Central memory CD8-positive, alpha-beta T cell (primary cell): ENCODE measurements around the gene EVL.

Experiments
- ATAC-seq: fragments of 150-1000 bp; cut with Tn5 transposase; replicated peaks from 2 replicates; pipeline ENCODE4 v1.10.0; 2022; ENCODE audit warnings: mild to moderate bottlenecking, moderate FRiP score, moderate number of reproducible peaks; ENCODE audit not compliant: poor library complexity, severe bottlenecking; ENCODE audit errors: extremely low read depth
- DNase-seq, 2 donors: peaks; one replicate each; pipeline ENCODE4 v3.0.0; 2021; ENCODE audit warnings: low spot score in 2 of 2
- H3K27ac Mint-ChIP-seq: one replicate; pipeline ENCODE4 v1.8.0; 2022; ENCODE audit warnings: low read depth, mild to moderate bottlenecking, moderate library complexity, mixed read lengths
- H3K27me3 Mint-ChIP-seq: one replicate; pipeline ENCODE4 v1.8.0; 2022; ENCODE audit warnings: mixed read lengths
- H3K36me3 Mint-ChIP-seq: one replicate; pipeline ENCODE4 v1.8.0; 2022; ENCODE audit warnings: mild to moderate bottlenecking, moderate library complexity, mixed read lengths; ENCODE audit not compliant: insufficient read depth
- H3K4me1 Mint-ChIP-seq: one replicate; pipeline ENCODE4 v1.8.0; 2022; ENCODE audit warnings: mixed read lengths
- H3K4me3 Mint-ChIP-seq: one replicate; pipeline ENCODE4 v1.8.0; 2022; ENCODE audit warnings: mild to moderate bottlenecking, moderate library complexity, mixed read lengths
- H3K9me3 Mint-ChIP-seq: one replicate; pipeline ENCODE4 v1.8.0; 2022; ENCODE audit warnings: mixed read lengths

The EVL gene

GRCh38 chr14:100030452-100031153 is 34.6 kb upstream of the EVL start:
- Mint-ChIP-seq H3K36me3 (no peaks in the 10 kb centered on the region), H3K27me3 (no peaks in the 10 kb centered on the region), H3K9me3 (no peaks in the 10 kb centered on the region), H3K4me3 (no peak overlapping the region), H3K27ac (no peak overlapping the region), H3K4me1 (no peaks in the 10 kb centered on the region)
- ATAC-seq (no peak), DNase-seq (no peak)

GRCh38 chr14:100031506-100032281 is 33.5 kb upstream of the EVL start:
- DNase-seq (no peak), ATAC-seq (no peak)
- Mint-ChIP-seq H3K27me3 (no peaks in the 10 kb centered on the region), H3K4me3 (no peak overlapping the region), H3K4me1 (no peaks in the 10 kb centered on the region), H3K9me3 (no peaks in the 10 kb centered on the region), H3K36me3 (no peaks in the 10 kb centered on the region), H3K27ac (no peak overlapping the region)

DNA sequence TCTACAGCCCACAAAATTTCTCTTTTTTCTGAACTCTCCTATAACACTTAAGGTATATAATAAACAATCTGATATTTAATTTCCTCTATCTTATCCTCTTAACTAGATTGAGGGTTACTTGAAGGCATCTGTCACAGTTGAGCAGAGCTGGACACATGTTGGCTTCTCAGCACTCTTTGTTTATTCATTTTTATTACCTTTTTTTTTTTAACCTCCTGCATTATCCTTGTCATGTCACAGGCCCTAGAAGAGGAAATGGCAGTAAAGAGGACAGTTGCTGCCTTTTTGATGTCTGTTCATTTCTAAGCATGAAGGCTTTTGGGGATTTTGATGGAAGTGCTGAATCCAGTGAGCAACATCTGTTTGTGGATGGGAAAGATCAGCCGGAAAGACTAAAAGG is 32.5 kb upstream of the EVL start:
- H3K36me3 Mint-ChIP-seq: no peaks in the 10 kb centered on the region
- H3K4me3 Mint-ChIP-seq: no peak overlapping the region
- H3K27ac Mint-ChIP-seq: no peak overlapping the region
- no peaks in the 10 kb centered on the region for H3K9me3 Mint-ChIP-seq
- H3K4me1 Mint-ChIP-seq: no peaks in the 10 kb centered on the region
- no peaks in the 10 kb centered on the region for H3K27me3 Mint-ChIP-seq
- DNase-seq (no peak), ATAC-seq (no peak)

DNA sequence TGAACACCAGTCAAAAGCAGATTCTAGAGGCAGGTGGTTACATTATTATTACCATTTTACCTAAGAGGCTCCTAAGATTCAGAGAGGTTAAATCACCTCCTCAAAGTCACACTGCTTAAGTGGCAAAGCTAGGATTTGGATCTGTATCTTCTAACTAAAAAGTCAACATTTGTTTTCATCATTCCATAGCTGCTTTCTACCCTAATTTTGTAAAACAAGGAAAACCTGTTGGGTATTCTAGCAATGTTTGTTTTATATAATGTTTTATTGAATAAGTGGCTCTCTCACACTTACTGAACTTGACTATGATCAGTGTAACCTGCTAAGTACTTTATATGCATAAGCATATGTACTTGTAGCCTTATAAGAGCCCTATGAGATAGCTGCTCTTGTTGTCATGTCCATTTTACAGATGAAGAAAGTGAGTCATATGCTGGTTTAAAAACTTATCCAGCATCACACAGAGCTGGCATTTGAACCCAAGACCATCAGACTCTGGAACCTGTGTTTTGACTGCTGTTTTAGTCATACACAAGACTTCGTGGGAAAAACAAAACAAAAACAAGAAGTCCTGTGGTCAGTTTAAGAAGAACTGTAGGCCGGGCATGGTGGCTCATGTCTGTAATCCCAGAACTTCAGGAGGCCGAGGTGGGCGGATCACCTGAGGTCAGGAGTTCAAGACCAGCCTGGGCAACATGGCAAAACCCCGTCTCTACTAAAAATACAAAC is 31.7 kb upstream of the EVL start:
- Mint-ChIP-seq H3K4me1 (no peaks in the 10 kb centered on the region), H3K4me3 (no peak overlapping the region)
- ATAC-seq: no peak

GRCh38 chr14:100034468-100034867 is 30.8 kb upstream of the EVL start:
- ATAC-seq (no peak), DNase-seq (no peak)
- Mint-ChIP-seq H3K36me3 (no peaks in the 10 kb centered on the region), H3K4me1 (no peaks in the 10 kb centered on the region), H3K9me3 (no peaks in the 10 kb centered on the region), H3K4me3 (no peak overlapping the region), H3K27me3 (no peaks in the 10 kb centered on the region), H3K27ac (no peak overlapping the region)

More for the DNA sequence above, 31.7 kb upstream of the EVL start:
- DNase-seq: no peak
- no peaks in the 10 kb centered on the region for H3K36me3 Mint-ChIP-seq
- H3K9me3 Mint-ChIP-seq: no peaks in the 10 kb centered on the region
- no peaks in the 10 kb centered on the region for H3K27me3 Mint-ChIP-seq
- no peak overlapping the region for H3K27ac Mint-ChIP-seq

GRCh38 chr14:100034961-100035500 is 30.2 kb upstream of the EVL start:
- ATAC-seq (no peak), DNase-seq (no peak)
- H3K4me3 Mint-ChIP-seq: no peak overlapping the region
- H3K4me1 Mint-ChIP-seq: no peaks in the 10 kb centered on the region
- no peaks in the 10 kb centered on the region for H3K27me3 Mint-ChIP-seq
- no peak overlapping the region for H3K27ac Mint-ChIP-seq
- no peaks in the 10 kb centered on the region for H3K9me3 Mint-ChIP-seq
- H3K36me3 Mint-ChIP-seq: no peaks in the 10 kb centered on the region

DNA sequence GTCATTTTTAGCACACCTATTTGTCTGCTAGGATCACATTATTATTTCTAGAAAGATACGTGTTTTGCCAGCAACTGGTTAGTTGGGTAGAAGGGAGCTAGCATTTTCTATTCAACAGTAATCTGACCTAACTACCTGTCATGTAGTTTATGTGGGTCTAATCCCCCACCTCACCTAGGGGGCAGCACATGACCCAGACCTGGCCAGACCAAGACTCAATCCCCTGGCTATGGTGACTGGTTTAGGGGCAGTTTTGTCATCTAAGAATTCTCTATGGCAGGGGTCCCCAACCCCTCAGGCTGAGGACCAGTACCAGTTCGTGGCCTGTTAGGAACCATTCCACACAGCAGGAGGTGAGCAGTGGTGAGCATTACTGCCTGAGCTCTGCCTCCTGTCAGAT is 29.5 kb upstream of the EVL start:
- H3K9me3 Mint-ChIP-seq: no peaks in the 10 kb centered on the region
- no peaks in the 10 kb centered on the region for H3K27me3 Mint-ChIP-seq
- no peak for ATAC-seq
- no peak overlapping the region for H3K27ac Mint-ChIP-seq
- H3K36me3 Mint-ChIP-seq: no peaks in the 10 kb centered on the region
- no peak for DNase-seq
- H3K4me3 Mint-ChIP-seq: no peak overlapping the region
- H3K4me1 Mint-ChIP-seq: no peaks in the 10 kb centered on the region

DNA sequence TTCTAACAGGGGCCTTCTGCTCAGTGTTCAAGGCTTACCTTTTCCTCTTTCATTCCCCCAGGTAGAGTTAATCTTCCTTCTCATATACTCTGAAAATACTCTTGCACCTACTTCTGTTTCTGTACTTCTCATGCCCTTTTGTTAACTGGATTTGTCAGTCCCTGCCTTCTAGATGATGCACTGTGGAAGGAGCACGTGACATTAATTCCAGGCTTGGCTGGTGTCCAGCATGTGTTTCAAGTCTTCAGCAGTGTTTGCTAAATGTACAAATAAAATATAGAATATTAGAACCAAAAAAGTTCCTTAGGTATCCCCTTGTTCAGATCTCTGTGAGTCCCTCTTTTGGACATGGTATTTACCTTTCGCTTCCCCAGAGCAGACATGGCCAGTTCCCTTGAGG is 27.9 kb upstream of the EVL start:
- H3K9me3 Mint-ChIP-seq: no peaks in the 10 kb centered on the region
- no peak overlapping the region for H3K4me3 Mint-ChIP-seq
- H3K27me3 Mint-ChIP-seq: no peaks in the 10 kb centered on the region
- H3K36me3 Mint-ChIP-seq: no peaks in the 10 kb centered on the region
- H3K4me1 Mint-ChIP-seq: no peaks in the 10 kb centered on the region
- ATAC-seq: no peak
- peak overlapping the region; percentile 9 for H3K27ac Mint-ChIP-seq
- DNase-seq: no peak

DNA sequence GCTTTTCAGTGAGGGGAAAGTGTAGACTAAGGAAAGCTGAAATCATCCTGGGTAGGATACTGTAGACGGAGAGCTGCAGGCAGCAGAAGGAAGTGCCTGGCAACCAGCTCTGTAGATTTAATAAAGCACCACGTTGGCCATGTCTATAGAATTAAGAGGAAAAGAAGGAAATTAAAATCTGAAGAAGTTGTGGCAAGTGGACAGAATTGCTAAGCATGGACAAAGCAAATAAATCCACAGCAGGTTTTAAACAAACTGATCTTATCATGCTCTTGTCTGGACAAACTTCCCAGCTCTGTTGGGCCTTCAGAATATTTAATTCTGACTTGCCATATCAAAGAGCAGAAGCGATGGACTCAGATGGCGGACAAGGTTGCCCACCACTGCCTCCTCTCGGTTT is 27.2 kb upstream of the EVL start:
- no peaks in the 10 kb centered on the region for H3K36me3 Mint-ChIP-seq
- no peaks in the 10 kb centered on the region for H3K9me3 Mint-ChIP-seq
- no peaks in the 10 kb centered on the region for H3K4me1 Mint-ChIP-seq
- H3K4me3 Mint-ChIP-seq: no peak overlapping the region
- DNase-seq (no peak), ATAC-seq (no peak)
- H3K27ac Mint-ChIP-seq: peak overlapping the region; percentile 9
- no peaks in the 10 kb centered on the region for H3K27me3 Mint-ChIP-seq

DNA sequence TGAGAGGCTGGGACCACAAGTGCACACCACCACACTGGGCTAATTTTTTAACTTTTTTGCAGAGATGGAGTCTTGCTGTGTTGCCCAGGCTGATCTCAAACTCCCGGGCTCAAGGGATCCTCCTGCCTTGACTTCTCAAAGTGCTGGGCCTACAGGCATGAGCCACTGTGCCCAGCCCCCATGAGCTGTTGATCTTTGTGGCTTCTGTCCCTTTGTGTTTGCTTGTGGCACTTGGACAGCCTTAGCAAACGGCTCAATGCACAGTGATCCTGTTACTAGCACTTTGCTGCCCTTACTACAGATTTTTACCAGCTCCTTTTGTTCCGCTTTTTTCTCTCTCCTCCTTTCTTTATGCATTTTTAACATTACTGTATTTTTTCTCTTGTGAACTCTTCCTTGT is 25.3 kb upstream of the EVL start:
- Mint-ChIP-seq H3K4me1 (no peaks in the 10 kb centered on the region), H3K36me3 (peaks cover 2% of the 10 kb centered on the region)

GRCh38 chr14:100041271-100041670 is 24.0 kb upstream of the EVL start:
- no peak overlapping the region for H3K4me3 Mint-ChIP-seq
- H3K4me1 Mint-ChIP-seq: no peaks in the 10 kb centered on the region
- H3K27me3 Mint-ChIP-seq: no peaks in the 10 kb centered on the region
- H3K9me3 Mint-ChIP-seq: no peaks in the 10 kb centered on the region
- no peak overlapping the region for H3K27ac Mint-ChIP-seq
- H3K36me3 Mint-ChIP-seq: peaks cover 2% of the 10 kb centered on the region
- no peak for DNase-seq
- ATAC-seq: no peak

More for the DNA sequence above, 25.3 kb upstream of the EVL start:
- Mint-ChIP-seq H3K9me3 (no peaks in the 10 kb centered on the region), H3K27ac (no peak overlapping the region), H3K27me3 (no peaks in the 10 kb centered on the region), H3K4me3 (no peak overlapping the region)
- ATAC-seq (no peak), DNase-seq (no peak)

- no peaks in the 10 kb centered on the region for H3K4me1 Mint-ChIP-seq
- H3K36me3 Mint-ChIP-seq: peaks cover 2% of the 10 kb centered on the region
- H3K9me3 Mint-ChIP-seq: no peaks in the 10 kb centered on the region
- ATAC-seq: no peak
- no peak for DNase-seq
- no peak overlapping the region for H3K27ac Mint-ChIP-seq
- H3K4me3 Mint-ChIP-seq: no peak overlapping the region
- no peaks in the 10 kb centered on the region for H3K27me3 Mint-ChIP-seq
Measured at GRCh38 chr14:100042286-100042685, 22.9 kb upstream of the EVL start.
